ENCODE data around the gene SCYGR4.

The SCYGR4 gene

GRCh38 chr2:227613272-227613660 is 4.0 kb upstream of the SCYGR4 start:
- in situ Hi-C loops (cut with HindIII; ENCODE audit: low sequenced_read_pairs) = loop anchor here (5.0 kb wide), 1 partner anchor 104 kb away; the partner anchor contains the start of gene SLC19A3

- in situ Hi-C loops (cut with HindIII; ENCODE audit: low sequenced_read_pairs) = loop anchor here (5.0 kb wide), 1 partner anchor 103 kb away; the partner anchor contains the start of gene SLC19A3
Measured at GRCh38 chr2:227614246-227614645, 3.1 kb upstream of the SCYGR4 start.

GRCh38 chr2:227614740-227615139 is 2.6 kb upstream of the SCYGR4 start, which contains the start of gene SCYGR3:
TSS of gene SCYGR3 (minus strand) at chr2:227614840. CDS start at chr2:227614840, 0 bp downstream.
- in situ Hi-C loops (cut with HindIII; ENCODE audit: low sequenced_read_pairs) = loop anchor here (5.0 kb wide), 1 partner anchor 103 kb away; the partner anchor contains the start of gene SLC19A3

GRCh38 chr2:227615181-227615580 is 2.1 kb upstream of the SCYGR4 start:
- in situ Hi-C loops (cut with HindIII; ENCODE audit: low sequenced_read_pairs) = no loop called here

DNA sequence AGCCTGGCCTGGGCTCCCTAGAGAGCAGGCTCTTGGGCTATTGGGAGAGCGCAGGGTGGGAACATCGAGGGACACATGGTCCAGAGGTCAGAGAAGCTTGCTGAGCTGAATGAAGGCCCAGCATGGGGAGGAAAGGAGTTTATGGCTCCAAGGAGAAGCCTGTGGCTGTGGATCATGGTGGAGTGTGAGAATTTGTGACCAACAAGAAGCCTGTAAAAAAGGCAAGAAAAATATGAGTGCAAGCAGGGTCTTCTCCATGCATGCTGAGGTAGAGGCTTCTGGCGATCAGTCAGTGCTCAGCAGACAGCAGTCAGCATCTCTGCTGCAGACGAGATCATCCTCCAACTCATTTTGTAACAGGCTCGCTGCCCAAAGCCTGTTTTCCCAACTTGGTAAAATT is 1.4 kb upstream of the SCYGR4 start:
- in situ Hi-C loops (cut with HindIII; ENCODE audit: low sequenced_read_pairs) = no loop called here

GRCh38 chr2:227616631-227617030 is 667 bp upstream of the SCYGR4 start:
- in situ Hi-C loops (cut with HindIII; ENCODE audit: low sequenced_read_pairs) = no loop called here

DNA sequence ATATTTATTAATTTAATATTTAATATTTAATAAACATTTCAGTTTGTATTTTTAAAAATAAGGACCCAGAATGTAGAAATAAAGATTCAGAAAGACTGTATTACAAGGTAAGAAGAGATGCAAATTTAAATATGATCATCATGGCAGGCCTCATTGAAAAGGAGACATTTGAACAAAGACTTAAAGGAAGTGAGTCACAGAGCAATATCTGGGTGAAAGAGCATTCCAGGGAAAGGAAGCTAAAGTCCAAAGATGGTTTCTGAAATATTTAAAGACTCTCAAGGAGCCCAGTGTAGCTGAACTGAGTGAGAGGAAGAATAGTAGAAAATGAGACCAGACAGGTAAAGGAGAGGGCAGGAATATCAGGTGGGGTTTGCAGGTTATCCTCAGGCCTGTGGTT is 5.9 kb downstream of the SCYGR4 start:
- in situ Hi-C loops (cut with HindIII; ENCODE audit: low sequenced_read_pairs) = no loop called here

GRCh38 chr2:227625420-227625819 is 8.1 kb downstream of the SCYGR4 start:
- in situ Hi-C loops (cut with HindIII; ENCODE audit: low sequenced_read_pairs) = loop anchor here (5.0 kb wide), 1 partner anchor 47 kb away; no protein-coding TSS in a partner anchor

- in situ Hi-C loops (cut with HindIII; ENCODE audit: low sequenced_read_pairs) = loop anchor here (5.0 kb wide), 1 partner anchor 46 kb away; no protein-coding TSS in a partner anchor
Measured at GRCh38 chr2:227626580-227627151, 9.4 kb downstream of the SCYGR4 start.

DNA sequence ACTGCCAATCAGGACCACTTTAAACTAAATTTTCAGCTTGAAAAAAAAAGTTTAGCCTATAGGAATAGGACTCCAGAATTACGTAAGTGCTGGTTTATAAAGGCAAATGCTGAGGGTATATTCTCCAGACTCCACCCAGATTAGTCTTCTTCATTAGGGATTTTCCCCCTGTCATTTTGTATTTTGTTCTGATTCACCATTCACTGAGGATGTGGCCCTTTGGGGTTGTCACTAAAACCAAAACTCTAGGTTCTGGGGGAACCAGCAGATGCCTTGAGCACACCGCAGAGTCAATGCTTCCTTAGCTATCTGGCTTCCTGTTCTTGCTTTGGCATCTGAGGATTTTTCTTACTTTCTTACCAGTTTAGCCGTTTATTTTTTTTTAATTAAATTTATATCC is 10.5 kb downstream of the SCYGR4 start:
- in situ Hi-C loops (cut with HindIII; ENCODE audit: low sequenced_read_pairs) = loop anchor here (5.0 kb wide), 1 partner anchor 45 kb away; no protein-coding TSS in a partner anchor

GRCh38 chr2:227629435-227629834 is 12.1 kb downstream of the SCYGR4 start:
- in situ Hi-C loops (cut with HindIII; ENCODE audit: low sequenced_read_pairs) = loop anchor here (5.0 kb wide), 1 partner anchor 43 kb away; no protein-coding TSS in a partner anchor

GRCh38 chr2:227630322-227630721 is 13.0 kb downstream of the SCYGR4 start:
- in situ Hi-C loops (cut with HindIII; ENCODE audit: low sequenced_read_pairs) = no loop called here

- in situ Hi-C loops (cut with HindIII; ENCODE audit: low sequenced_read_pairs) = no loop called here
Measured at GRCh38 chr2:227632827-227633226, 15.5 kb downstream of the SCYGR4 start.

- in situ Hi-C loops (cut with HindIII; ENCODE audit: low sequenced_read_pairs) = no loop called here
Measured at GRCh38 chr2:227634201-227634600, 16.9 kb downstream of the SCYGR4 start.

- in situ Hi-C loops (cut with HindIII; ENCODE audit: low sequenced_read_pairs) = no loop called here
Measured at GRCh38 chr2:227642656-227643055, 25.4 kb downstream of the SCYGR4 start.

DNA sequence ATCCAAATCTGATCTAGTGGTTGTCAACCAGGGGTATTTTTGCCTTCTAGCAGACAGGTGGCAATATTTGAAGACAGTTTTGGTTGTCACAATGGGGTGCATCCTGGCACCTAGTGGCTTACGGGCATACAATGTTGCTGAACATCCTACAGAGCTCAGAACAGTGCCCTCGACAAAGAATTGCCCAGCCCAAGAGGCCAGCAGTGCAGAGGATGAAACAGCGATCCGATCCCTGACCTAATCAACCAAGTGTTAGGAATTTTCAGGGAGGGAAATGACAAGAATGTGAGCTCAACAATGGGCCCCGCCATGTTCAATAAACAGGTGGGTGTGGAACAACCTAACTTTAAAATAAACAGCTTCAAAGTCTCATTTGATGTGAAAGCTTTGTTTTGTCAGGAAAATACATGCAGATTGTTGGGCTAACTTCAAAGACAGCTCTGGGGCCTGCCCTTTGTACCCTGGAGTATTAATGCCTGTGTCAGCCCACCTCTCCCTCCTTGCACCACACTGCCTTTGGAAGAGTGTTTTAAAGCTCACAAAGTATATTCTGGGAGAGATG is 26.8 kb downstream of the SCYGR4 start:
- in situ Hi-C loops (cut with HindIII; ENCODE audit: low sequenced_read_pairs) = no loop called here

DNA sequence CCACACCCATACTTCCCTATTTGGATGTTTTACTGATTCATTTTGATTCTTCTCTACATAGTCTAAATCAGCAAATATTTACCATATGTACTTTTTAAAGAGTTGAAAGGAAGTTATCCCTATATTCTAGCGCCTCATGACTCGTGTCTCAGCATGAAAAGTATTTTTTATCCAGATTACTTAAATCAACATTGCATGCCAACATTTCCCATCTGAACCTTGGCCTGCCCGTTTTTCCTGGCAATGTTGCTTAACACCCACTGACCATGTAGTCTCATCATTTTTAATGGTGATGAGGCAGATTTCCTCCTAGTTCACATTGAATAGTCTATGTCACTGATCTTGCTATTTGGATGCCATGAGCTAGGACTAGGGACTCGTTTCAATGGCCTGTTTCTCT is 36.1 kb downstream of the SCYGR4 start:
- in situ Hi-C loops (cut with HindIII; ENCODE audit: low sequenced_read_pairs) = no loop called here

GRCh38 chr2:227654426-227654825 is 37.1 kb downstream of the SCYGR4 start:
- in situ Hi-C loops (cut with HindIII; ENCODE audit: low sequenced_read_pairs) = no loop called here

GRCh38 chr2:227655454-227655853 is 38.2 kb downstream of the SCYGR4 start:
- in situ Hi-C loops (cut with HindIII; ENCODE audit: low sequenced_read_pairs) = no loop called here

- in situ Hi-C loops (cut with HindIII; ENCODE audit: low sequenced_read_pairs) = no loop called here
Measured at GRCh38 chr2:227657199-227657845, 40.0 kb downstream of the SCYGR4 start.

DNA sequence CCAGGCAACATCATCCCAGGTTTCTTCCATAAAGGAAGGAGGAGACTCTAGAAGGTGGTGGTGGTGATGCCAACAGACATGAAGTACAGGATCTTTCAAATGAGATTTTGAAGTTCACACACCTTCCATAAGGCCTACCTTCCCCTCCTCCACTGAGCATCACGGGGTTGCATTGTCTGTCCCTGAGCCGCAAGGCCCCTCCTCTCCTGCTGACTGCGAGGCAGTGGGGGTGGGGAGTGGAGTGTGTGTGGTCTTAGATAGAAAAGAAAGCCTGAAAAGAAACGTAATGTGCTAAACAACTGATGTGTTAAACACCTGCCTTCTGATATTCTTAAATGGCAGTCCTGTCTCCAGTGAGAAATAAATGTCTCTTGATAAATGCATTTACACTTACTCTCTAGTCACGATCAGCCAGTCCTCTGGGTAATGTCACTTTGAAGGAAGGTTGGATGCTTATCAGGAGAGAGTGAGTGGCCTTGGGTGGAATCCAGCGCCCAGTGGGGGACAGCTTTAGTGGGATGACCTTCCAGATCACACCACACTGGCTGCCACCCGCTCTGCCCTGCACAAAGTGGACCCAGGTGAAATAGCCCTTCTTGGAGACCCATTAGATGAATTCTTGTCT is 43.8 kb downstream of the SCYGR4 start:
- in situ Hi-C loops (cut with HindIII; ENCODE audit: low sequenced_read_pairs) = no loop called here
